AG09309 (cell line): ENCODE data around the gene MUC5AC.
"Not testable (repeated sequence)": the region's sequence is repeated elsewhere in the genome, so short reads cannot be mapped to it uniquely, and the experiment has no call there.

Source experiments
- DNase-seq: peaks from one replicate; pipeline ENCODE4 v3.0.0-alpha.2; 2010; ENCODE audit warnings: low read depth
- H3K4me3 ChIP-seq: 2 replicates; pipeline ENCODE4 v1.5.1; 2011; ENCODE audit warnings: mild to moderate bottlenecking, low read depth, low read length, moderate library complexity; ENCODE audit not compliant: control insufficient read depth
- CTCF ChIP-seq: IDR thresholded peaks from 2 replicates; pipeline ENCODE4 v1.5.1; 2011; ENCODE audit warnings: mild to moderate bottlenecking, low read depth, low read length, inconsistent platforms; ENCODE audit not compliant: insufficient read depth, control insufficient read depth; ENCODE audit errors: missing control alignments

Gene MUC5AC

GRCh38 chr11:1111545-1112212, 46.1 kb upstream of the MUC5AC start:
- DNase-seq, result no peak
- TF ChIP-seq CTCF, result no peak
- no peak overlapping the region for H3K4me3 ChIP-seq

DNA sequence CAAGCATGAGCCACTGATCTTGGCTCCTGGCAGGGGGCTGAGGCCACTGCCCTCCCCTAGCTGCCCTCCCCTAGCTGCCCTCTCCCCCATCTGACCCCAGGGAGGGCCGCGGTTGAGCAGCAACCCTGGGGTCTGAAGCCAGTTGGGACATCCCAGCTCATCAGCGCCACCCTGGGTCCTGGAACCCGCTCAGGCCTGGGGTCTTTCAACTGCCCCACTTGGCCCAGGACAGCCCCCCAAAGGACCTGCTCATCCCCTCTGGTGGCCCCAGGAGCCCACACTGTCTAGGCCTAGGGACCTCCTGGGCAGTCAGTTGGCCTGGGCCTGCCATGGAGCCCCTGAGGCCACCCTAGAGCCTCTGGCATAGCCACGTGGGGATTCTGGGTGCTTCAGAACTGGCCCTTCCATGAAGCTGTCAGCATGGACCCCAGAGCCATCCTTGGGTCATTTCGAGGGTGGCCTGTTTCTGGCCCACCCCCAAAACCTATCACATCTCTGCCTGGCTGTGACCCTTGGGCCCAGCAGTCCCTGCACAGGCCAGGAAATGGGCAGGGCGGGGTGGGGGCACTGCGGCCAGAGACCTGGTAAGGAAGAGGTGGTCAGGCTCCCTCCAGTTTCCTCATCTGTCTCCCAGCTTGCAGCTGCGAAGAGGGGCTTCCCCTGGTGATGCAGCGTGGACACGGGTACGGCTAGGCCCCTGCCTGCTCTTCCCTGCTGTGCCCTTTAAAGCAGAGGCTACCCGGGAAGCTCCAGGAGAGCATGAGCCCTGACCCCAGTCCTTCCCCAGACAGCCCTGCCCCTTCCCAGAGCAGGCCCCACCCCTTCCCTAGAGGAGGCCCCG, 45.2 kb upstream of the MUC5AC start:
- DNase-seq, result no peak
- TF ChIP-seq CTCF, result no peak
- no peak overlapping the region for H3K4me3 ChIP-seq

DNA sequence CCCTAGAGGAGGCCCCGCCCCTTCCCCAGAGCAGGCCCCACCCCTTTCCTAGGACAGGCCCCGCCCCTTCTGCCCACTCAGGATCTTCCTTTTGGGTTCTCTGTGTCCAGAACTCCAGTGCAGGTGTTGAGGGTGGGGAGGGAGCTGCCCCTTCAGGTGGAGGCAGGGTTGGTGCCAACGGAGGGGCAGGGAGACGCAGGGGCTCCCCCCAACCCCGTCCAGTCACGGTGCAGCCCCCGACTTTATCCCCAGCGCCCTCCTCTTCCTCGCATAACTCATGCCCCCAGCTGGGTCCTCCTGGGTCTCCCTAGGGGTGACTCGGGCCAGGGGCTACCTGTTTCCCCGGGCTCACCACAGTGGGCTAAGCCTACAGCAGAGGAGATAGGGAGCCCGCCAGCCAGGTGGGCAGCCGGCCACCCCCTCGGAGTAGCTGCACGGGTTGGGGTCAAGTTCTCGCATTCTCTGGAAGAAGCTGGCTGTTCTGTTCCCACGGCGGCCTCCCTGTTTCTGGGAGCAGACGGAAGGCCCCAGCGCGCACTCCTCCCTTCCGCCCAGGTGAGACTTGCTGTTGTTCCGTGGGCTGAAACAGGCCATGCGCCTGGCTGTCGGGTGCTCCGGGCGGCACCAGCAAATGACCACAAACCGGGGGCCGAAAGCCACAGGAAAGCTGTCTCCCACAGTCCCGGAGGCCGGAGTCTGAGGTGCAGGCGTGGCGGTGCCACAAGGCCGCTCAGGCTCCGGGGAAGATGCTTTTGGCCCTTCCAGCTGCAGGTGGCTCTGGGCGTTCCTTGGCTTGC, 44.1 kb upstream of the MUC5AC start:
- no peak for TF ChIP-seq CTCF
- no peak for DNase-seq
- no peak overlapping the region for H3K4me3 ChIP-seq

- not testable (repeated sequence) for DNase-seq, H3K4me3 ChIP-seq
Measured at GRCh38 chr11:1115292-1115691, 42.5 kb upstream of the MUC5AC start.

GRCh38 chr11:1116104-1116503, 41.6 kb upstream of the MUC5AC start:
- TF ChIP-seq CTCF, result no peak

GRCh38 chr11:1116666-1117390, 40.9 kb upstream of the MUC5AC start:
- TF ChIP-seq CTCF, result no peak
- no peak overlapping the region for H3K4me3 ChIP-seq
- DNase-seq, result no peak

More at GRCh38 chr11:1116104-1116503, 41.6 kb upstream of the MUC5AC start:
- DNase-seq, result no peak
- H3K4me3 ChIP-seq, result no peak overlapping the region
